Embryonic facial prominence (tissue), 1 donor: ENCODE data around the gene TMEM120A.
"Not testable (repeated sequence)": the region's sequence is repeated elsewhere in the genome, so short reads cannot be mapped to it uniquely, and the experiment has no call there.

ENCODE experiments used
- DNase-seq: peaks from one replicate; pipeline ENCODE4 v3.0.0-alpha.2; 2016; ENCODE audit errors: extremely low spot score

TMEM120A gene

DNA sequence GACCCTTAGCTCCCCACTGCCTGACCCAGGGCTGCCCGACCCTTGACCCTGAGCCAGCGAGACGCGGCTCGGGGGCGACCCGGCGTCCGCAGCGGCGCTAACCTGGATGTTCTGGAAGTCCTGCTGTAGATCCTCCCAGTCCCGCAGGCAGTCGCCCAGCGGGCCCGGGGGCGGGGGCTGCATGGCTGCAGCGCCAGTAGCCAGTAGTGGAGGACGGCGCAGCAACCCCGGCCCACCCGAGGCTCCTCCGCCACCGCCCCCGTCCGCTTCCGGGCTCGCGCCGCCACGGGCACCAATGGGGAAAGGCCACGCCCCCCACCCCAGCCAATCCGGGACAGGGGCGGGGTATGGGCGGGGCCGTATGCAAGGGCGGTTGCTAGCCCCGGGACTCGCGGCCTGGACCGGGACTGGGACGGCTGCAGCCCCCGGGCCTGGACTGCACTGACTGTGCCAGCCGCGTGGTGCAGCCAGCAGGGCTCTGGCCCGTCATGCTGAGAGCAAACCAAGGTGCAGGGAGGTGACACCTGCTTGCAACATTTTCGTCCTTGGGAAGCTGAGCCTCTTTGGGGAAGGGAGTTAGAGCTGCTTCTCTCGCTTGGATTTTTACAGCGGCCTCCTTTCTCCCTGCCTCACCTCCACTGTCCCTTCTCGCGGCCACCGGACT lies at the start of gene TMEM120A:
TSS of gene TMEM120A (minus strand) at position 208 of the 664 bp plus-strand sequence. CDS start at position 183, 25 bp downstream.
- peak; percentile 68 for DNase-seq

DNA sequence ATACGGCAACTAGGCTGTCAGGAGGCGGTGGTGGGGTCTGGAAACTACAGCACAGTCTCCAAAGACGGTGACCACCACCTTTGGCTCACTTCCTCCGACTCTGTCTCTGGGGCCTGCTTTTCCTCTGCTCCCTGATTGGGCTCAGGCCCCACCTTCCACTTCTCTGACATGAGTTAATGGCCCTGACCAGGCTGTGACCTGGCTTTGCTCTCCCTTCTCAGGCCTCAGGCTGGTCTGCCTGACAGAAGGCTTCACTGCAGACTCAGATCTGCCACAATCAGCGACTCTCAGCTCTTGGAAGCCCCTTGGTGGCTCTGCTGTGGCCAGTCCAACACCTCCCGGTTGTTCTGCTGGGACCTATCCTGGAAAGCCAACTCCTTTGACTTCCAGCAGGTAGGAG lies 45.7 kb upstream of the TMEM120A start:
- no peak for DNase-seq

DNA sequence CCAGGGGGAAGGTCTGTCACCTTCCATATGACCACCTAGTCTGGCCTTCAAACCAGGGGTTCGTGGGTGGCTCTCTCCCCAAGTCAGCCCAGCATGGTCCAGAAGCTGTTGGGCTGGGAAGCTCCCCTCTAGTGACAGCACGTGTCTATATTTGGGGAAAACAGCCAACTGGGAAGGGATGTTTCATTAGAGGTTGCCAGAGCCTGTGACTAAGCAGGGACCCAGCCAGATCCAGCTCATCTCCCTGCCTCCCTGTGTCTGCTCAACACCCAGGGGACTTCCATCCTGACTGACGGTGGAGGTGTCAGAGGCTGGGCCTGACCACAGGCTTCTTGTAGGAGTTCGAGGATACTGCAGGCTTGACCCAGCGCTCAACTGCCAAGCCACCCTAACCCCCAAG lies 42.9 kb upstream of the TMEM120A start:
- DNase-seq, result no peak

DNA sequence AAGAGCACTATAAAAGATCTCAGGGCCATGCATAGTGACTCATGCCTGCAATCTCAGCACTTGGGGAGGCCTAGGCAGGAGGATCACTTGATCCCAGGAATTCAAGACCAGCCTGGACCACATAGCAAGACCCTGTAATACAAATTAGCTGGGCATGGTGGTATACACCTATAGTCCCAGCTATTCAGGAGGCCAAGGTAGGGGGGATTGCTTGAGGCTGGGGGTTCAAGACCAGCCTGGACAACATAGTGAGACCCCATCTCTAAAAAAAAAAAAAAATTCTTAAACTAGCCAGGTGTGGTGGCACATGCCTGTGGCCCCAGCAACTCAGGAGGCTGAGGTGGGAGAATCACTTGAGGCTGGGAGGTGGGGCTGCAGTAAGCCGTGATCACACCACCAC lies 37.6 kb upstream of the TMEM120A start:
- DNase-seq, result no peak

DNA sequence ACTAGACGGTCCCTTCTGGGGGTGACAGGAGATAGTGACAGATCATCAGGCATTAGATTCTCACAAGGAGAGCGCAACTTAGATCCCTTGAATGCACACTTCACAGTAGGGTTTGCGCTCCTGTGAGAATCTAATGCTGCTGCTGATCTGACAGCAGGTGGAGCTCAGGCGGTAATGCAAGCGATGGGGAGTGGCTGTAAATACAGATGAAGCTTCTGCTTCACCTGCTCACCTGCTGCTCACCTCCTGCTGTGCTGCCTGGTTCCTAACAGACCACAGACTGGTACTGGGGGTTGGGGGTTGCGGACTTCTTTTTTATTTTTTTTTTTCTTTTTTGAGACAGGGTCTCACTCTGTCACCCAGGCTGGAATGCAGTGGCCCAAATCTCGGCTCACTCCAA lies 35.3 kb upstream of the TMEM120A start:
- DNase-seq, result not testable (repeated sequence)

DNA sequence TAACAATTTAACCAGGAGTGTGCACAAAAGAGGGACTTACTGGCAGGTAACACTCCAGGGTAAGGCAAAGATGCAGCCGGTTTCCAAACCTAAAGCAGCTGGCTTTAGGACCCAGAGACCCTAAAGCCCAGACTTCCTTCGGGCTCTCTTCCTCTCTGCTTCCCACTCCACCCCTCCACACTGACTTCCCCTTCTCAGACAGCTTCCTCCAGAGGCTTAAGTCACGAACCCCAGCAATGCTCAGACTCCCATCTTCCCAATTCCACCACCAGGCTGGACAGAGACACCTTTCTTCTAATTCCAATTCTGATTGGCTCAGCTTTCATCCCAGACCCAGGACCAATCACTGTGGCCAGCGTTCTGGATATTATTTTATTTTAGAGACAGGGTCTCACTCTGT lies 28.6 kb upstream of the TMEM120A start:
- DNase-seq, result no peak

DNA sequence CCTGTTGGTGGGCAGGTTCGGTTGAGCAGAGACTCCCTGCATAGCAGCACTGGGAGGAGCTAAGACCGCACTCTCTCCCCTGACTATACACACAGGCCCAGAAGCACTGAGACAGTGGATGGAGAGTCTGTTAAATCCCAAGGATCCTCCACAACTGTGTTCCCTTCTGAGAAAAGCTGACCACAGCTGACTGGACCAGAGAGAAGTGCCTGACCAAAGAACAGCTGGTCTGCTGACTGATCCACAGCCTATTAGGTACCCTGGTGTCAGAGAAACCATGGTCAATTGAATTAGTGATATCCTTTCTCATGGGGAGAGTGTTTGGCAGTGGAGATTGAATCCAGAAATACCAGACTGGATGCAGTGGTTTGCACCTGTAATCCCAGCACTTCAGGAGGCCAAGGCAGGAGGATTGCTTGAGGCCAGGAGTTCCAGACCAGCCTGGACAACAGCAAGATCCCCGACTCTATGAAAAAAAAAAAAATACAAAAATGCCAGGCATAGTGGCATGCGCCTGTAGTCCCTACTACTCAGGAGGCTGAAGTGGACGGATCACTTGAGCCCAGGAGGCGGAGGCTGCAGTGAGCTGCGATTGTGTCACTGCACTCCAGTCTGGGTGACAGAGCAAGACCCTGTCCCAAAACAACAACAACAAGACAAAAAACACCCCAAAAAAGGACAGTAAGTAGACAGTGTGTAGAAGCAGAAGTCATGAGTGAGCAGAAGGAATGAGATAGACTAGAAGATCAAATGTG lies 27.8 kb upstream of the TMEM120A start:
- no peak for DNase-seq

DNA sequence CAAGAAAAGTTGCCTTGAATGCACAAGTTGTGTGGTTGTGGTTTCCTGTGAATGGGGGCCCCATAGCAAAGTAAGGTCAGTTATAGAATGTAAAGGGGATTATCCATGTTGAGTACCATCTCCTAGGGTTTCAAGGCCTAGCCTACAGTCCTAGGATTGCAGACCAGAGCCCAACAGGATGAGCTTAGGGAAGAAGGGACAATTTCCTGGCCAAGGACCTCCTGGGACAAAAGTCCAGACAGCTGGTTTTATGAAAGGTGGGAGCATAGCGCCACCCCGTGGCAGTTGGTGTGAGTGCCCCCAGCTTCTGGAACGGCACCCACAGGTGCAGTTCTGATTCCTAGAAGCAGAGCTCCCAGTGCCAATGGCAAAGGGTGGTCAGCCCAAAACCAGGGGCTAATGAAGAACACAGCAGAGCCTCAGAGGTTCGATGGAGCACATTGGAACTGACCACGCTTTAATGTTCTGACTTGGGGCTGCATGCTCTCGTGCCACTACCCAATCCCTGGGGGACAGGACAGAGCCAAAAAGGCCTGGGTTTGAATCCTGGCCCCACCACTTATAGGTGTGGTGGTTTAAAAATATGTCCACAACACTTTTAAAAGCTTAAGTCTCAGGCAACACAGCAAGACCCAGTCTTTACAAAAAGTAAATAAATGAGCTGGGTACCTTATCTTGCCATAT lies 25.8 kb upstream of the TMEM120A start:
- DNase-seq, result no peak

DNA sequence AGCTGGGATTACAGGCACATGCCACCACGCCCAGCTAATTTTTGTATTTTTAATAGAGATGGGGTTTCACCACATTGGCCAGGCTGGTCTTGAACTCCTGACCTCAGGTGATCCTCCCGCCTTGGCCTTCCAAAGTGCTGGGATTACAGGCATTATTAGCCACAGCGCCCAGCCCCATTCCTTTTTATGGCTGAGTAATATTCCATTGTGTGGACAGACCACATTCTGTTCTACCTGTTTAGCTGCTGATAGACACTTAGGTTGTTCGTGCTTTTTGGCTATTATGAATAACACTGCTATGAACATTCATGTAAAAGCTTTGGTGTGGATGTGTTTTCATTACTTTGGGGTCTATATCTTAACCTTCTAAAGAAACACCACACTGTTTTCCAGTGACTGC lies 24.1 kb upstream of the TMEM120A start:
- not testable (repeated sequence) for DNase-seq

DNA sequence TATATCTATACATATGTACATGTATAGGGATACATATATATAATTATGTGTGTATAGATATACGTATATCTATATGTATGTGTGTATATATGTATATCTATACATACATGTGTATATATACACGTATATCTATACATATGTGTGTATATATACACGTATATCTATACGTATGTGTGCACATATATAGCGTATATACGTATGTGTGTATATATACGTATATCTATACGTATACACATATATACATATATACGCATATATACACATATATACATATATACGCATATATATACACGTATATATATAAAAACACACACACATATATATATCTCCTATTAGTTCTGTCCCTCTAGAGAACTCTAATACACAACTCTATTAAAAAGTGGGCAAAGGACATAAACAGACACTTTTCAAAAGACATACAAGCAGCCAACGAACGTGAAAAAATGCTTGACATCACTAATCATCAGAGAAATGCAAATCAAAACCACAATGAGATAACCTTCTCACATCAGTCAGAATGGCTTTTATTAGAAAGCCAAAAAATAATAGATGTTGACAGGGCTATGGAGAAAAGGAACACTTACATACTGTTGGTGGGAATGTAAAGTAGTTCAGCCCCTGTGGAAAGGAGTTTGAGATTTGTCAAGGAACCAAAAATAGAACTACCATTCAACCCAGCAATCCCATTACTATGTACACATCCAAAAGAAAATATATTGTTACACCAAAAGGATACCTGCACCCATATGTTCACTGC lies 22.0 kb upstream of the TMEM120A start:
- no peak for DNase-seq

DNA sequence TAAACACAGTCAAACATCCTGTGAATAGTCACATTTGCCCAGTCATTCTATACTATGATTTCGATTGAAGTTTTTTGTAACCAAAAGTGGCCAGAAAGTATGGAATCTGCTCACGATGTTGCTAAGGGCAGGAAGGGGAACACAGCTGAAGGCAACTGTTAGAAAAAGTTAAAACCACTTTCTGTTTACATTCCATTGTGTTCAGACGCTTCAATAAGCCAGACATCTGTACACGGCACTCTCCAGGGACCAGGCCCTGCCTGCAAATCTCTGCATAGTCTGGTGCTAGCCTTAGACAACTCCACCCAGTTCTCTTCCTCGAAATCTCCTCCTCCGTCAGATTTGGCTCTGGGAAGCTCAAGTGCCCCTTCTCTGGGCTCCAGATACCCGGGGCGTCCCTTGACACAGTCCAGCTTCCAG lies 17.1 kb upstream of the TMEM120A start:
- DNase-seq, result no peak

DNA sequence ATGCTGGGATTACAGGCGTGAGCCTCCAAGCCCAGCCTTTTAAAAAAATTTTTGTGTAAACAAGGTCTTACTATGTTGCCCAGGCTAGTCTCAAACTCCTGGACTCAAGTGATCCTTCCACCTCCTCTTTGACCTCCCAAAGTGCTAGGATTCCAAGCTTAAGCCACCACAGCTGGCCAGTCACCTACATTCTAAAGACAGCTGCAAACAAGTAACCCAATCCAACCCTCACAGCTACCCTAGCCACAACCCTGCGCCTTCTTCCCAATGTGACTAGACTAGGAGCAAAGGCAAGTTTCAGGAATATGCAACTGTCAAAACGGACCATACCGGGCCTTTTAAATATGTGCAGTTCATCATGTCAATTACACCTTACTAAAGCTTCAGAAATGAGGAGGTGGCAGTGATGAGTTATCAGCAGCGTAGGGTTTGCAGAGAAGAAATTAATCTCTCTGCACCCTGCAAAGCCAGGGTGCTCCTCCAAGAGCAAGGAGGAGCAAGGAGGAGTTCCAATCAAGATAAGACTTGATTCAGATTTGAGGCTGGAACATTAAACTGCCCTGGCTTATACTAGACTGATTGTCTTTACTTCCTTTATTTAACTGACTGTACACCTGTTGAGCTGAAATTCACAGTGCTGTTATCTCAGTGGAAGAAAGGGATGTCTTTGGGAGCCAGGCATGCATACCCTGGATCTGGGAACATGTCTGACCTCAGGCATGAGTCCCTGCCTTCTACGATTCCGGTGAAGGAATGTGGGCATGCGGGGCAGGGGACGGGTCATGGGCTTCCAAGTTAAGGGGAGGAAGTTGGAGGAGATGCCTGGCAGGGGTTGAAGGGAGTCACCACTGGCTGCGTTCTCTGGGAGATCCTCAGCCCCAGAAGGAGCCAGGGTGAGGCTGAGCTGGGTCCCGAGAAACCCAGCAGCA lies 15.5 kb upstream of the TMEM120A start:
- no peak for DNase-seq

DNA sequence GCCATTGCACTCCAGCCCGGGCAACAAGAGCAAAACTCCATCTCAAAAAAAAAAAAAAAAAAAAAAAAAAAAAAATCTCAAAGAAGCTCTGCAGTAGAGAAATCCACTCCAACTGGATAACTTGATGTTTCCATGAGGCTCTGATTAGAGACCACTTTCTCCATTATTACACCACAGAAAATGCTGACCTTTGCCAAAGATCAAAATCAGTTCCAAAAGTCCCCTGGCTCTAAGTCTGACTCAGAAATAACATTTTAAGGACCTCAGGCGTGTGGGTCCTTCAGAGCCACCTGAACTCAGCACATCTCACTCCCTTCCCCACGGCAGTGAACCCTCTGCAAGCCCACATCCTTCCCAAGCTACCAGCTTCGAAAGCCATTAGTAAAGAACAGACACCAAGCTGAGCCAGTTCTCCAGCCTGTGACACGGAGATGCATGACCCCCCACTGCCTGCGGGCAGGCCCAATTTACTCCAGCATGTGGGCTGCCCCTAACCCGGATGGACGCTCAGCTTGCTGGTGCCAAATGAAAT lies 13.8 kb upstream of the TMEM120A start:
- DNase-seq, result no peak

DNA sequence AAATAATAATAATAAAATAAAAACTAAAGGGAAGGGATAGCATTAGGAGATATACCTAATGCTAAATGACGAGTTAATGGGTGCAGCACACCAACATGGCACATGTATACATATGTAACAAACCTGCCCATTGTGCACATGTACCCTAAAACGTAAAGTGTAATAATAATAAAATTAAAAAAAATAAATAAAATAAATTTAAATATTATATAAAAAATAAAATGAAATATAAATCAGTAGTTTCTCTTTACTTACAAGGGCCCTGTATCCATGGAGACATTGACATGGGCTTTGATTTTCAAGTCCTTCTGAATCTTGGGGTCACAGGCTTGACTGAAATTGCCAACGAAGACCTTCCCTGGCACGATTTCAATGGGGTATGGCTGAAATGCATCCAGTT lies 10.6 kb upstream of the TMEM120A start:
- DNase-seq, result not testable (repeated sequence)

DNA sequence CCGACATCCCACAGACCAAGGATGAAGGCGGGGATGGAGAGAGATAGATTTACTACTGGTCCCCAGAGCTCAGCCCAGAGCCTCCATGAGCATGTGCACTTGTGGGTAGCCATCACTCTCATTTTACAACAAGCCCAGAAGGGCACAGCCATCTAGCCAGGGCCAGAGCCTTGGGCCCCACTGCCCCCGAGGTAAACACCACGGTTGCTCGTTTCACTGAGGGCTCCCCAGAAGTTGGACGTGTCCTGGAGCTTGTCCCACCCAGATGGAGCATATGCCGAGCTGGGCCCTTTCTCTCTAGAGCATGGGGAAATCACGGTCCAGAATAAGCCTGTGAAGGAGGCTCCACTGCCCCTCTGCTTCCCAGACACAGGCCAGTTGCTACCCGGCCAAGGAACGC lies 9.0 kb upstream of the TMEM120A start:
- no peak for DNase-seq

DNA sequence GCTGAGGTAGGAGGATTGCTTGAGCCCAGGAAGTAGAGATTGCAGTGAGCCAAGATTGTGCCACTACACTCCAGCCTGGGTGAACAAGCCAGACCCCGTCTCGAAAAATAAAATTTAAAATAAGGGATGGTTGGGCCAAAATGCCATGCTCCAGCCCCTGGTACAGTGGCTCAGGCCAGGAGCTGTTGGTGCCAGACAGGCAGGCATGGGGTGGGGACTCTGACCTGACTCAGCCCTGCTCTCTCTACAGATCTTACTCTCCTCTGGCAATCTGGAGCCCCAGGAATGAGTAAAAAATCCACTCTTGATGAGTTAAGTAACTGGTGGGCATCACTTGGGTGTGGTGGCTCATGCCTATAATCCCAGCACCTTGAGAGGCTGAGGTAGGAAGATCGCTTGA lies 8.4 kb upstream of the TMEM120A start:
- DNase-seq, result no peak

DNA sequence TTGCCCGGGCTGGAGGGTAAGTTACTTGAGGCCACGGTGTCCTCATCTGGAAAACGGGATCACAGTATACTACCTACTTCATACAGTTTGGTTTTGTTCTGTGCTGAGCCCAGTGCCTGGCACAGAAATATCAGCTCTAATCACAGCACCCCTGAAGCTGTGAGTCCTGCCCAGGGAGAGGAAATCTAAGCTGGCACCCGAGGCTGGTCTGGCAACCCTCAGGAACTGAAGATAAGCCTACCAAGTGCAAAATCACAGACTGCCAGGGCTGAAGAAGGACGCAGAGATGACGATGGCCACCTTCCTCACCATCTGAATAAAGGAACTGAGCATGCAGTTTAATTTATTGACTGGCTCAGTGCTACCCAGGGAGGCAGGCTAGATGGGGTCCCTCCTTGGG lies 7.7 kb upstream of the TMEM120A start:
- DNase-seq, result no peak

DNA sequence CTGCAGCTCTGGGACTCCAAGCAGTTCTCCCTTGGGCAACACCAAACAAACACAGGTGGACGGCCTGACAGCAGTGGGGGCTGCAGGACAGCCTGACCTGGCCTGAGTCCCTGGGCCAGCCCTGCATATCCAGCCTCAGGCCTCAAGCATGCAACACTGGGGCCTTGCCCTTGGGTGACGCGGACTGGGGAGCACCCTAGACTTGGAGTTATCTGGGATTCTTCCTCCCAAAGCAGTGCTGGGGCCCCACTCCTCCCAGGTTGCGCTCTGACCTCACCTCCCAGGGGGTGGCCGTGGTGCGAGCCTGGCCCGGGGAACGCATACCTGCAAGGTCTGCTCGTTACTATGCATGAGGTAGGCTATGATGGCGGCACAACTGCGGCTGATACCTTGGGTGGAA lies 6.2 kb upstream of the TMEM120A start:
- no peak for DNase-seq

DNA sequence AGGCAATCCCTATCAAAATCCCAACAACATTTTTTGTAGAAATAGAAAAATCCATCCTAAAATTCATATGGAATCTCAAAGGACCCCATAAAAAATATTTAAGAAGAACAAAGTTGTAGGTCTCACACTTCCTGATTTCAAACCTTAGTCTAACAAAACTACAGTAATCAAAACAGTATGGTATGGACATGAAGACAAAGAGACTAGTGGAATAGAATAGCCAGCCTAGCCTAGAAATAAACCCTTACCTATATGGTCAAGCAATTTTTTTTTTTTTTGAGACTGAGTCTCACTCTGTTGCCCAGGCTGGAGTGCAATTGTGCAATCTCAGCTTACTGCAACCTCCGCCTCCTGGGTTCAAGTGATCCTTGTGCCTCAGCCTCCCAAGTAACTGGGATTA lies 3.6 kb upstream of the TMEM120A start:
- DNase-seq, result no peak

DNA sequence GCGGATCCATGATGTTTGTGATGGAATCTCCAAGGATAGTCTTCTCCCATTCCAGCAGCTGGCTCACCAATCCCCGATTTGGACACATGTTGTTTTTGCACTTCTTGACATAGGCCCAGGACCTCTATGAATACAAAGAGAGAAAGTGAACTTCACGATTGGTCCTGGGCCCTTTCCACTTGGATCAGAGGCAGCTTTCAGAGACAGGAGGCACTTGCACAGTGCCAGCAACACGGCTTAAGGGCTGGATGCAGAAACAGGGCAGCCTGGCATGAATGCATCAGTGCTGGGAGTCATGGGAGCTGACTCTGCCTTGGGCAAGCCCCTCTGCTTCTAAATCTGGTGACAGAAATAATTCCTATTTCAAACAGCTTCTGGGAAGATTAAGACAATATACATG lies 2.1 kb upstream of the TMEM120A start:
- no peak for DNase-seq

DNA sequence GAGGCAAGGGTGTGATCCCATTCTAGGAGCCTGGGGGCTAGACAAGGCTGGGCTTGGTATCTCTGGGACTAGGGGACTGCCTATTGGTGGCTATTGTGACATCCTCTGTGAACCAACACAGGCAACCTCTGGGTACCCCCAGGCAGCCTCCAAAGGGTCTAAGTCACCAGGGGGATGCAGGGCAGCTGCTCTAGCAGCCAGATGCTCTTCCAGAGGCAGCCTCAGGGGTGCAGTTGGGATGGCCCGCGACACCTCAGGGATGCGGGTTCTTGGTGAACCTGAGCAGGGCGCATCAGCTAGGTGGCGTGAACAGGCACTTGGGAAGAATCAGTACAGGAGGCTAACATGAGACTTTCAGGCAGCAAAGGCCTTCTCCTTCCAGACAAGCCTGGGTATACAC lies 1.6 kb upstream of the TMEM120A start:
- no peak for DNase-seq
